NB4 (cell line): Measurements from ENCODE around the gene MPP4.

ENCODE experiments used
- DNase-seq: peaks from one replicate; pipeline ENCODE4 v3.0.0; 2010; ENCODE audit warnings: low read depth
- H3K4me3 ChIP-seq: one replicate; pipeline ENCODE4 v1.5.1; 2011; ENCODE audit warnings: mild to moderate bottlenecking, low read depth, low read length, moderate library complexity
- CTCF ChIP-seq: IDR thresholded peaks from one replicate; pipeline ENCODE4 v1.5.1; 2012; ENCODE audit warnings: low read depth, low read length
- MAX ChIP-seq: IDR thresholded peaks from 2 replicates; pipeline ENCODE4 v1.6.1; 2011; ENCODE audit warnings: low read depth, low read length
- MYC ChIP-seq: IDR thresholded peaks from 2 replicates; pipeline ENCODE4 v1.6.1; 2011; ENCODE audit warnings: low read depth, low read length
- POLR2A ChIP-seq: IDR thresholded peaks from 2 replicates; pipeline ENCODE4 v1.6.1; 2011; ENCODE audit warnings: mild to moderate bottlenecking; ENCODE audit not compliant: insufficient read length; ENCODE audit errors: extremely low read depth

MPP4 gene

GRCh38 chr2:201600906-201601305, 97.5 kb downstream of the MPP4 start:
- no peak for DNase-seq
- TF ChIP-seq MAX (no peak), MYC (no peak), POLR2A (no peak), CTCF (no peak)
- no peak overlapping the region for H3K4me3 ChIP-seq

DNA sequence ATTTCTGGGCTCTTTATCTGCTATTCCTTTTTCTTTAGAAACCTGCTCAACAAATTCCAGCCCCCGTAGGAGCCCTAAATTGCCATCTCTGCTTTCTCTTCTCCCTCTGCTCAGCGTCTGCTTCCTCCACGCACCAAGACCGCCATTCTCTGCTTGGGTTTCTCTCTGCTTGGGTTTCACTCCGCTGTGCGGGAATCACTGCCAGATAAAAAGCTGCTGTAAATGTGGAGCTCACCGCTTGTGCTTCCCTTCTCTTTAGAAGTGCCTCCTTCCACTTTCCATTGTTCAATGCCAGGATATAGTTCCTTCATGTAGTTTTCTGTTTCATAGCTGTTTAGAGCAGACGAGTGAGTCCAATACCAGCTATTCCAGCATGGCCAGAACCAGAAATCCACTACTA, 101.0 kb downstream of the MPP4 start:
- TF ChIP-seq MYC (no peak), MAX (no peak), POLR2A (no peak), CTCF (no peak)
- no peak for DNase-seq
- no peak overlapping the region for H3K4me3 ChIP-seq
